ENCODE data around the gene MYPN. TPM values are rescaled to one million over a fixed set of nuclear protein-coding genes. Genes with fewer than 3 reads are reported as not detected.

Gene MYPN
- total RNA-seq, 1 experiment from 2014 or later, result not detected

- H3K79me1 ChIP-seq (ENCODE audit: insufficient read depth, low read depth, low read length, poor library complexity, severe bottlenecking), result no peaks in the 10 kb centered on the region
- H4K5ac ChIP-seq (ENCODE audit: insufficient read length, low read depth, low read length), result no peak overlapping the region
- no peak overlapping the region for H2BK120ac ChIP-seq (ENCODE audit: low read depth, low read length, poor library complexity, severe bottlenecking)
- no peak overlapping the region for H3K23ac ChIP-seq (ENCODE audit: insufficient read length, low read depth, low read length)
- H3K9me3 ChIP-seq (ENCODE audit: control insufficient read depth, low read depth, low read length), result no peaks in the 10 kb centered on the region
- H3K23me2 ChIP-seq (ENCODE audit: insufficient read length, low read depth, low read length, poor library complexity, severe bottlenecking), result no peaks in the 10 kb centered on the region
- H3K9ac ChIP-seq (ENCODE audit: extremely low read depth, insufficient read length, low read length), result no peak overlapping the region
- H2BK15ac ChIP-seq (ENCODE audit: low read depth, low read length), result no peak overlapping the region
- H3K4me2 ChIP-seq (ENCODE audit: insufficient read depth, insufficient read length, low read length), result no peak overlapping the region
- H2BK20ac ChIP-seq (ENCODE audit: low read depth, low read length, poor library complexity, severe bottlenecking), result no peak overlapping the region
- no peaks in the 10 kb centered on the region for H3K27me3 Mint-ChIP-seq (ENCODE audit: low read depth)
- no peaks in the 10 kb centered on the region for H3K9me3 Mint-ChIP-seq
- no peaks in the 10 kb centered on the region for H3K36me3 Mint-ChIP-seq (ENCODE audit: insufficient read depth in 1 of 3, low read depth in 3 of 3)
- no CpG with 5 or more reads among the region's 1 CpG for WGBS (ENCODE audit: extremely low coverage, insufficient read length, low lambda C conversion rate)
- no peaks in the 10 kb centered on the region for H3K27me3 ChIP-seq (ENCODE audit: insufficient read depth, low read length)
- DNase-seq, result no peak
- no peaks in the 10 kb centered on the region for H4K20me1 ChIP-seq (ENCODE audit: control insufficient read depth, insufficient read depth, insufficient read length)
- no peak overlapping the region for H3K4ac ChIP-seq (ENCODE audit: low read depth, low read length)
- no peaks in the 10 kb centered on the region for H3K4me1 ChIP-seq (ENCODE audit: insufficient read depth, low read length)
- no peak overlapping the region for H2AK5ac ChIP-seq (ENCODE audit: insufficient read length, low read length)
- H2AFZ ChIP-seq (ENCODE audit: low read length), result no peak overlapping the region
- H3K79me2 ChIP-seq (ENCODE audit: insufficient read depth, low read length), result no peaks in the 10 kb centered on the region
- no peak overlapping the region for H4K8ac ChIP-seq (replicated peaks; ENCODE audit: insufficient read length, low read depth, low read length)
- peaks cover 0 to 9% of the 10 kb centered on the region in 2 experiments; a peak in 2 of 4 replicates for H3K4me1 Mint-ChIP-seq
- no peak overlapping the region for H2BK5ac ChIP-seq (ENCODE audit: insufficient read length, low read length)
- no peak overlapping the region for H3K18ac ChIP-seq (ENCODE audit: insufficient read length, low read depth, low read length)
- no peak overlapping the region for H4K91ac ChIP-seq (ENCODE audit: insufficient read length, low read depth, low read length)
- no peak overlapping the region for H2BK12ac ChIP-seq (ENCODE audit: insufficient read length, low read depth, low read length)
- no peak overlapping the region for H3K4me3 Mint-ChIP-seq
- H3K27ac Mint-ChIP-seq, result no peak overlapping the region
- H3K56ac ChIP-seq (ENCODE audit: insufficient read length, low read depth, low read length), result no peak overlapping the region
- no peak overlapping the region for H3K27ac ChIP-seq (ENCODE audit: insufficient read length, low read depth, low read length)
- TF ChIP-seq CTCF (conservative IDR thresholded peaks at IDR 0.05), result no peak
- no peak overlapping the region for H3T11ph ChIP-seq (ENCODE audit: low read length)
- H3K14ac ChIP-seq (ENCODE audit: insufficient read depth, low read length), result no peak overlapping the region
Measured at GRCh38 chr10:68112837-68113236, 3.5 kb downstream of the MYPN start.

Data from H9 (cell line).